GM18868 (cell line): ENCODE results near the gene JAM2.
"Not testable (repeated sequence)": the region's sequence is repeated elsewhere in the genome, so short reads cannot be mapped to it uniquely, and the experiment has no call there.

Experiments used
- ATAC-seq: cut with Tn5 transposase; IDR thresholded peaks from one replicate; pipeline ENCODE4 v1.9.1; 2021; ENCODE audit warnings: mild to moderate bottlenecking, moderate library complexity; ENCODE audit not compliant: unreplicated experiment

JAM2 gene

DNA sequence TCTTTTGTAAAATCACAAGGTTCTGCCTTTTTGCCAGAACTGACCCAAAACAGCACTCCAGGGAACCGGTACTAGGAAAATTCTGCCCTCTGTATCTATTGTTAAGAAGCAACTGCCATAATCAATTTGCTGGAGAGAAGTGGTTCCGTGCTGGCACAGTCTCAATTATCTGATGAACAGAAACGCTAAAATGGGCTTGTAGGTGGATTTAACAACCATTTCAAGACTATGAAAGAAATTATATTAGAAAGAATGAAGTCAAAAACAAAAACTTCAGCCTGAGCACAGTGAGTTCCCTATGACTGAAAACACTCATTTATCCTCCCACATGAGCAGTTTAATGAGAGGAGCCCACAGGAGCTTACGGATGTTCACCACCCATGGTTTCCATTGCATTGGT, 4.4 kb downstream of the JAM2 start:
- ATAC-seq: no peak

DNA sequence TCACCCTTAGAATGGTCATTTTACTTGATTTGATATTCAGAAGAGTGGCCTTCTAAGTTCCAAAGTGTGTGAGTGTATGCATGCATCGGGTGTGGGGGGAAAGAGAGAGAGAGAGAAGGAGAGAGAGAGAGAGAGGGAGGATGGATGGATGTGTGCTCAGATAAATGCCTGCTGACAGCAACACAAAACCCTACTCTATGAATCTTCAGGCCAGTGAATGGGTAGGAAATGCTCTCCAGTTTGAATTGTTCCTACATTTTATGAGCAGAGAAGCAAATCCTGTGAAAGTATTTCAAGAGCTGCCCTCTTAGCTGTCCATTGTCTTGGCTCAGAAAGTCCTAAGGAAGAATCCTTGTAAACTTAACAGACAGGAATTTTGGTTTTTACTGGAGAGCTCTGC, 7.4 kb downstream of the JAM2 start:
- no peak for ATAC-seq

- no peak for ATAC-seq
Measured at GRCh38 chr21:25647647-25648046, 8.6 kb downstream of the JAM2 start.

DNA sequence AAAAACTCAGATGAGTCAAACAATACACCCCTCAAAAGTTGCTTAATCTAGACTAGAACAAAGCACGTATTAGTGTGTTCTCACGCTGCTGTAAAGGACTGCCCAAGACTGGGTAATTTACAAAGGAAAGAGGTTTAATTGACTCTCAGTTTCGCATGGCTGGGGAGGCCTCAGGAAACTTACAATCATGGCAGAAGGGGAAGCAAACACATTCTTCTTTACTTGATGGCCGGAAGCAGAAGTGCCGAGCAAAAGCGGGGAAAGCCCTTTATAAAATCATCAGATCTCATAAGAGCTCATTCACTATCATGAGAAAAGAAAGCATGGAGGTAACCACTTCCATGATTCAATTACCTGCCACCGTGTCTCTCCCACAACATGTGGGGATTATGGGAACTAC, 10.1 kb downstream of the JAM2 start:
- ATAC-seq: no peak

GRCh38 chr21:25656412-25656811, 17.4 kb downstream of the JAM2 start:
- no peak for ATAC-seq

- no peak for ATAC-seq
Measured at GRCh38 chr21:25657140-25657539, 18.1 kb downstream of the JAM2 start.

DNA sequence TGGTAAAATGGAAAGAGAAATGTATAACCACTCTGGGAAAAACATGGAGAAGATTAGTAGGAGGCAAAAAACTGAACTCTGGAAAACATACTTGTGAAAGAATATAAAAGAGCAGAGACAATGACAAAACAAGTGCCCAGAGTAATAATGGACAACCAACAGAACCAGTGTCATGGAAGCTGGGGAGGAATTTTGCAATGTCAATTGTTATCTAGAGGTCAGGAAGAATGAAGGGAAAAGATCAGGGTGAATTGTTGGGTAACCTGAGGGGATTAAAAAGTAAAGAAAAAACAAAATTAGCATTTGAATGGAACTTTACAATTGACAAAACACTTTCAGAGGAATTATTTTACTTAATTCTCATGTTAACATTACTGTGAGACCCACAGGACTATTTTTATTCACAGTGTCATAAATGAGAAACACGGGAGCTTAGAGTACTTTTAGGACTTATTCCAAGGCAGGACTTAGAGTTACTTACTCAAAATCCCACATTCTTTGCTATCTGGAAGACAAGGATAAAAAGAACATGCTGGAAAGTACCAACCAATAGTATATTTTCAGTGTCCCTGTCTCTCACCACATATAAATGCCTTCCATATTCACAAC, 19.5 kb downstream of the JAM2 start:
- ATAC-seq: no peak

- no peak for ATAC-seq
Measured at GRCh38 chr21:25660233-25660632, 21.2 kb downstream of the JAM2 start.

DNA sequence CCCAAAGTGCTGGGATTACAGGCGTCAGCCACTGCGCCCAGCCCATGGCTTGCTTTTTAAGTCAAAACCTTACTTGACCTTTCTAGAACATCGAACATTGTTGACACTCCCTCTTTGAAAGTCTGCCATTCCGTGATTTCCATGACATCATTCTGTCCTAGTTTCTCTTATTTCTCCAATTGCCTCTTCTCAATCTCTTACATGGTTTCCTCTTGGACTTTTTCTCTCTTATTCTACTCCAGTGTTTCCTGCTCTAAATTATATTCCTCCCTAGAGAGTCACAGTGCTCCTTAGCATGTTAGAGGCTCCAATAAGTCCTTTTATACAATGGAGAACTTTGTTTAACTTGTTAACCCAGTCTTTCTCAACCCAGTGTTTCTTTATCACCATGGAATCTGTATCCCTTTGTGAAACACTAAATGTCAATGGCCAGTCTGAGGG, 25.5 kb downstream of the JAM2 start:
- no peak for ATAC-seq

- no peak for ATAC-seq
Measured at GRCh38 chr21:25670726-25671125, 31.7 kb downstream of the JAM2 start.

DNA sequence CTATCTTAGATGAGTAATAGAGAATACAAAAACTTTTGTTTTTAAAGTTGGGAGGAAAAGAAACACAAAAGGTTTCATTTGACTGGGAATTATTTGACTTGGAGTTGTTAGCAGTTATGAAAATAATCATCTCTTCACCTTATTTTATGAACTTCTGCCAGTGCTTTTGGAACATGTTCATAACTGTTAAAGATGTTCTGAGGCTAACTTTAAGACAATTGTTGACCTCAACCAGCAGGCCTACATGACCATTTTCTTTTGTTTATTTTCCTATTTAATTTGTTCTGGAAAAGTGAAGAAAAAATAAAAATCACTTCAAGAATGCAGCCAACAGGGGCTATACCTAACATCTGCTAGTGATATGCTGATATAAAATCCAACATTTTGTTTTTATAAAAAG, 37.4 kb downstream of the JAM2 start:
- no peak for ATAC-seq

DNA sequence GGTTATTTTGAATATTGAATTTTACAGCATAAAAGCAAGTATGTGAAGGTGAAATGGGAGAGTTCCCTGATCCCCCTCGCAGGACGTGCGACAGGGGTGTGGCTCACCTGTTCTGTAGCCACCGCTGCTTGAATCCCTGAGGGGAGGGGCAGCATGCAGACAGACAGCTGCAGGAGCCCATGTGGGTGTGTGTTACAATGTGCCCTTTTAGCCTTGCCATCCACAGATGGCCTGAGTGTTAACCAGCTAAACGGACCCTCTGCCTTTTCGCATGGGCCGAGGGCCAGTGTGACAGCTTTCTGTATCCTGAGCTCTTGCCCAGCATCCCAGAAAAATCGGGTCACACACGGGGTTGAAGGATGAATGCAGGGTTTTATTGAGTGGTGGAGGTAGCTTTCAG, 43.3 kb downstream of the JAM2 start:
- no peak for ATAC-seq

DNA sequence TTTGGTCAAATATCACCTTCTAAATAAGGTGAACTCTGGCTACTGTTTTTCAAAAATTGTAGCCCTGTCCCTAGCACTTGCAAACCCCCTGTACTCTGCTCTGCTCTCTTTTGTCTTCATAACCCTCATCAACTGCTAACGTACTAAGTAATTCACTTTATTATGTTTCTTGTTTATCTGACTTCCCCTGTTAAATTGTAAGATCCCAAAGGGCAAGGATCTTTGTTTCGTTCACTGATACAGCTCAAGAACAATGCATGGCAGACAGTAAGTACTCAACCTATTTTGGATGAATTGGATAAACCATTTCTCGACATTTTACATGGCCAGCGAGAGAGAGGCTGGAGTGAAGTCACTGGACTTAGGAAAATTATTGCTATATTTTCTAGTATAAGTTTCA, 48.7 kb downstream of the JAM2 start:
- ATAC-seq: no peak

GRCh38 chr21:25688275-25689155, 49.5 kb downstream of the JAM2 start:
- ATAC-seq: no peak

DNA sequence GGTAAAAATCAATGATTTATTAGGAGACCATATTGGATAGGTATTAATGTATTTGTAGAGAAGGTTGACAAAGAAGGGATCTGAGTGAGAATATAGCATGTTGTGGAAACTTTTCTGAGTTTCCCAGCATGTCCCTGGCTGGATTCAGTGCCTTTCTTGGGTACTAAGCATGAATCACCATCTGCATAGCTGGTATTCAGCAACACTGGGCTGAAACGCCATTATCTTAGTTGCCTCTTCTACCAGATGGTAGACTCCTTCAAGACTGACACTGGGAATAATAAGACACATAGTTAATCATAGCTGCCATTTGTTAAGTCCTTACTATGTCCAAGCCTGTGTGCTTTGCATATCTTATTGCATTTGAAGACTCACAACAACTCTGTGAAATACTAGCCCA, 50.2 kb downstream of the JAM2 start:
- no peak for ATAC-seq

DNA sequence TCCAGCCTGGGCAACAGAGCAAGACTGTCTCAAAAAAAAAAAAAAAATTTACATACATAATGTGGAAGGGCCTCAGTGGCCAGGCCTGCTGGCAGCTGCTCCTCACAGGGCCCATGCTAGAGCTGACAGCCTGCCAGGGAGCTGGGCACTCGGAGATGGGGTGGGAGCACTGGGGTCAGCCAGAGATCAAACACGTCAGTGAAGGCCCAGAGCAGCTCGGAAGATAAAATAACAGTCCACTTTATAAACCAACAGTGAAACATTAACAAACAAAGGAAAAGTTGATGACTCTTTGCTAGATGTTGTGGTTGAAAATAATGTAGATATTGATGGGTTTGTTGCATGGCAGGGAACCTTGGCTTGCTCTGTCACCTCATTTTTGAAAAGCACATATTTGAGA, 52.9 kb downstream of the JAM2 start:
- no peak for ATAC-seq

DNA sequence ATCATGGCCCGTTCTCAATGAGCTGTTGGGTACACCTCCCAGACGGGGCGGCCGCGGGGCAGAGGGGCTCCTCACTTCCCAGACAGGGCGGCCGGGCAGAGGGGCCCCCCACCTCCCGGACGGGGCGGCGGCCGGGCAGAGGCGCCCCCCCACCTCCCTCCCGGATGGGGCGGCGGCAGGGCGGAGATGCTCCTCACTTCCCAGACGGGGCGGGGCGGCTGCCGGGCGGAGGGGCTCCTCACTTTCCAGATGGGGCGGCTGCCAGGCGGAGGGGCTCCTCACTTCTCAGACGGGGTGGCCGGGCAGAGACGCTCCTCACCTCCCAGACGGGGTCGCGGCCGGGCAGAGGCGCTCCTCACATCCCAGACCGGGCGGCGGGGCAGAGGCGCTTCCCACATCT, 56.4 kb downstream of the JAM2 start:
- ATAC-seq: not testable (repeated sequence)

DNA sequence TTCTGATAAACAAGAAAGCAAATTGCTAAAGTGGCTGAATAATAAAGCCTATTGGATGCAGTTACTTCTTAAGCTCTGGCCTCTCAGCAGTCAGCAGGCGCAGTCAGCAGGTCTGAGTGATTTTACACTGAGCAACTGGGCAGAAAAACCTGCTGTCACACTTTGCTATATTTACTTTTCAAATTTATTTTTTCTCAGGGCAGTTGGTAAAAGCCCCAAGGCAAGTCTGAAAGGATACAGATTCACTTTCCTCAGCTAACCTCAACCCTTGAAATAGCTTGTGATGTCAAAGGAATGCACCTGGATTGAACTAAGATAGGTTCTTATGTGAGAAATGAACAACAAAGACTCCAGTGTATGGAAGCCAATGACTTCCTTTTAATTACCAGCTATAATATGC, 61.7 kb downstream of the JAM2 start:
- ATAC-seq: no peak

DNA sequence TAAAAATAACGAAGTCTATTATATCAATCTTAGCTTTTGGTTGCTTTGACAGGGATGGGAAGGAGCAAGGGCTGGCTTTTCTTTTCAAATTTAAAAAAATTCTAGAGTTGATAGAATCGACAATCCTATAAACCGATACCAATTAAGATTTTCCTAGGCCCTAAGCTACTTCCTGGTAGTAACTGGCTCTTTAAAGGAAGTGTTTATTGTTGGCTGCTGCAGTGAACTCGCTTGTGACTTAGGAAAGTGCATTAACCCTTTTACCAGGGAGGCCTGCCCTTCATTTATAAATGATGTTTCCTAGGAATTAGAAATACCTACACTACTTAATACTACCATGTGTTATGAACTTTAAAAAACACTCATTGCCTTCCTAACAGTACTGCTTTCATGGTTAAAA, 62.5 kb downstream of the JAM2 start:
- no peak for ATAC-seq

- peak; percentile 63 for ATAC-seq
Measured at GRCh38 chr21:25708467-25709065, 69.5 kb downstream of the JAM2 start.

GRCh38 chr21:25709684-25710265, 70.7 kb downstream of the JAM2 start:
- ATAC-seq: no peak

DNA sequence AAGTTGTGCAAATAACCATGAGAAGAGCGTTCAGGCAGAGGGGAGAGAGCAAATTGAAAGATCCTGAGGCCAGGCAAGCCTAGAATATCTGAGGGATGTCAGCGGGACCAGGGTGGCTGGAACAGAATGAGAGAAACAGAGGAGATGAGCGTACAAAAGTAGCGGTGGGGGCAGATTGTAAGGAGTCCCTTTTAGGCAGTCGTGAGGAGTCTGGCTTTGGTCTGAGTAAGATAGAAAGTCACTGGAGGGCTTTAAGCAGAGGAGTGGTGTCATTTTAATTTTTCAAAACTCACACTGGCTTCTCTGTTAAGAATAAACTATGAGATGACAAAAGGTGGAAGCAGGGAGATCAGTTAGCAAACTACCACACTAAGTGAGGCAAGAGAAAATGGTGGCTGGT, 71.5 kb downstream of the JAM2 start:
- ATAC-seq: no peak
